NCI-H2107 treated with DMSO at 0.1 percent for 48 hours (cell line): ENCODE measurements around the gene FLRT1.

Source experiments
- DNase-seq: peaks from one replicate; lab custom pipeline; 2025; ENCODE audit not compliant: unreplicated experiment; lab: John Stamatoyannopoulos, UW

The FLRT1 gene

GRCh38 chr11:64064374-64065140, 28.8 kb downstream of the FLRT1 start:
- DNase-seq: no peak

GRCh38 chr11:64065141-64065465, 29.4 kb downstream of the FLRT1 start:
- no peak for DNase-seq

- DNase-seq: no peak
Measured at GRCh38 chr11:64065712-64066111, 30.0 kb downstream of the FLRT1 start.

- no peak for DNase-seq
Measured at GRCh38 chr11:64067230-64067993, 31.7 kb downstream of the FLRT1 start.

- DNase-seq: no peak
Measured at GRCh38 chr11:64068705-64069400, 33.1 kb downstream of the FLRT1 start.

- DNase-seq: no peak
Measured at GRCh38 chr11:64069401-64070313, 33.9 kb downstream of the FLRT1 start.

- DNase-seq: no peak
Measured at GRCh38 chr11:64070314-64070681, 34.6 kb downstream of the FLRT1 start.

GRCh38 chr11:64071849-64072248, 36.1 kb downstream of the FLRT1 start:
- no peak for DNase-seq

- no peak for DNase-seq
Measured at GRCh38 chr11:64072403-64072802, 36.7 kb downstream of the FLRT1 start.

- no peak for DNase-seq
Measured at GRCh38 chr11:64072871-64073270, 37.1 kb downstream of the FLRT1 start.

GRCh38 chr11:64073542-64073941, 37.8 kb downstream of the FLRT1 start:
- DNase-seq: no peak

GRCh38 chr11:64074239-64074638, 38.5 kb downstream of the FLRT1 start:
- no peak for DNase-seq

- DNase-seq: no peak
Measured at GRCh38 chr11:64076758-64077157, 41.0 kb downstream of the FLRT1 start.

- DNase-seq: no peak
Measured at GRCh38 chr11:64077607-64078006, 41.9 kb downstream of the FLRT1 start.

GRCh38 chr11:64078284-64078683, 42.6 kb downstream of the FLRT1 start:
- peak; percentile 68 for DNase-seq

- no peak for DNase-seq
Measured at GRCh38 chr11:64078905-64079304, 43.2 kb downstream of the FLRT1 start.

GRCh38 chr11:64080390-64080789, 44.7 kb downstream of the FLRT1 start:
- no peak for DNase-seq

GRCh38 chr11:64081745-64082442, 46.2 kb downstream of the FLRT1 start:
- peak; percentile 81 for DNase-seq

- DNase-seq: no peak
Measured at GRCh38 chr11:64083398-64084080, 47.8 kb downstream of the FLRT1 start.
